IPS-18a (cell line): ENCODE measurements around the gene ANXA8.

Source experiments
- H3K27ac ChIP-seq: one replicate; pipeline ENCODE4 v1.5.1; 2013; ENCODE audit warnings: low read length
- H3K27me3 ChIP-seq: one replicate; pipeline ENCODE4 v1.6.1; 2013; ENCODE audit warnings: mild to moderate bottlenecking, low read length; ENCODE audit not compliant: control insufficient read depth, insufficient read depth
- H3K36me3 ChIP-seq: one replicate; pipeline ENCODE4 v1.6.1; 2013; ENCODE audit warnings: low read depth, low read length; ENCODE audit not compliant: control insufficient read depth
- H3K4me1 ChIP-seq: one replicate; pipeline ENCODE4 v1.6.1; 2013; ENCODE audit warnings: low read depth, low read length; ENCODE audit not compliant: control insufficient read depth
- H3K4me3 ChIP-seq: one replicate; pipeline ENCODE4 v1.5.1; 2013; ENCODE audit warnings: low read length
- H3K9ac ChIP-seq: one replicate; pipeline ENCODE4 v1.6.1; 2013; ENCODE audit warnings: mild to moderate bottlenecking, low read length, moderate library complexity
- H3K9me3 ChIP-seq: one replicate; pipeline ENCODE4 v1.6.1; 2013; ENCODE audit warnings: low read depth, low read length; ENCODE audit not compliant: control insufficient read depth

ANXA8 gene

GRCh38 chr10:47451998-47452494, 31.9 kb downstream of the ANXA8 start:
- Histone ChIP-seq H3K4me3 (no peak overlapping the region), H3K27ac (no peak overlapping the region), H3K36me3 (no peaks in the 10 kb centered on the region), H3K27me3 (no peaks in the 10 kb centered on the region), H3K9ac (no peak overlapping the region), H3K9me3 (no peaks in the 10 kb centered on the region), H3K4me1 (no peaks in the 10 kb centered on the region)

GRCh38 chr10:47451273-47451997, 32.5 kb downstream of the ANXA8 start:
- H3K4me1 ChIP-seq, result no peaks in the 10 kb centered on the region
- H3K4me3 ChIP-seq, result no peak overlapping the region
- H3K27ac ChIP-seq, result no peak overlapping the region
- no peak overlapping the region for H3K9ac ChIP-seq
- H3K9me3 ChIP-seq, result no peaks in the 10 kb centered on the region
- H3K36me3 ChIP-seq, result no peaks in the 10 kb centered on the region
- H3K27me3 ChIP-seq, result no peaks in the 10 kb centered on the region

GRCh38 chr10:47450442-47450841, 33.5 kb downstream of the ANXA8 start:
- no peak overlapping the region for H3K9ac ChIP-seq
- H3K27ac ChIP-seq, result no peak overlapping the region
- no peaks in the 10 kb centered on the region for H3K4me1 ChIP-seq
- no peaks in the 10 kb centered on the region for H3K9me3 ChIP-seq
- H3K36me3 ChIP-seq, result no peaks in the 10 kb centered on the region
- H3K27me3 ChIP-seq, result no peaks in the 10 kb centered on the region
- H3K4me3 ChIP-seq, result no peak overlapping the region

DNA sequence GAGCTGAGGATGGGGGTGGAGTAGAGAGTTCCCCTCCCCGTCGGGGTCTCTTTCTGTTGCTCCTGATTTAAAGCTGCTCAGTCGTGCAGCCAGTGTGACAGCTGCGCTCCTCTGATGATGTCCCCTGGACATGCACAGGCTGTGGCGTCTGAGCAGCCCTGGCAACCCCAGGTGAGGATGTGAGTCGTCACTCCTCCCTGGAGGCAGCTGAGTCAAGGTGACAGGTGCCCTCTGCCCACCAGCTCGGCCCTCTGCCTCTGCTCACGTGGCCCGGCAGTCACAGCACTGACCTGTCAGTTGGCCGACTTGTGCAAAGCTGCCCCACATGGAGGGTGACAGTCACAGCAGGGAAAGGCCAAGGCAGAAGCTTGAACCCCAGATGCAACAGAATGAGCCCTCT, 33.9 kb downstream of the ANXA8 start:
- Histone ChIP-seq H3K4me3 (no peak overlapping the region), H3K9ac (no peak overlapping the region), H3K27me3 (no peaks in the 10 kb centered on the region), H3K9me3 (no peaks in the 10 kb centered on the region), H3K36me3 (no peaks in the 10 kb centered on the region), H3K27ac (no peak overlapping the region), H3K4me1 (no peaks in the 10 kb centered on the region)

- H3K27ac ChIP-seq, result no peak overlapping the region
- H3K9me3 ChIP-seq, result no peaks in the 10 kb centered on the region
- no peaks in the 10 kb centered on the region for H3K36me3 ChIP-seq
- H3K4me1 ChIP-seq, result no peaks in the 10 kb centered on the region
- no peaks in the 10 kb centered on the region for H3K27me3 ChIP-seq
- H3K9ac ChIP-seq, result no peak overlapping the region
- H3K4me3 ChIP-seq, result no peak overlapping the region
Observed at GRCh38 chr10:47449102-47449978, 34.6 kb downstream of the ANXA8 start.

DNA sequence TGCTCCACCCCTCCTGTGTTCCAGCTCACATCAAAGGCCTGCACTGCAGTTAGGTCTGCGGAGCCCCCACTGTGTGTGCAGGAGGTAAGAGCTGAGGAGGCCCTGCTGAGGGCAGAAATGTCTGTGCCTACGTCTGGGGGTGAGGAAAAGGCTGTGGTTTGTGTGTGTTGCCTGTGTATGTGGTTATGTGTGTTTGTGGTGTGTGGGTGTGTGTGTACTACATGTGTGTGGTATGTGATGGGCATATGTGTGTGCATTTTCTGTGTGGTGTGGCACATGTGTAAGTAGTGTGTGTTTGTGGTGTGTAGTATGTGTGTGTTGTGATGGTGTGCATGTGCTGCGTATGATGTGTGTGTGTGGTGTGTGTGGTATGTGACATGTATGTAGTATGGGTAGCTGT, 36.2 kb downstream of the ANXA8 start:
- no peaks in the 10 kb centered on the region for H3K4me1 ChIP-seq
- H3K9ac ChIP-seq, result no peak overlapping the region
- no peaks in the 10 kb centered on the region for H3K27me3 ChIP-seq
- H3K27ac ChIP-seq, result no peak overlapping the region
- H3K36me3 ChIP-seq, result no peaks in the 10 kb centered on the region
- H3K9me3 ChIP-seq, result no peaks in the 10 kb centered on the region
- no peak overlapping the region for H3K4me3 ChIP-seq

DNA sequence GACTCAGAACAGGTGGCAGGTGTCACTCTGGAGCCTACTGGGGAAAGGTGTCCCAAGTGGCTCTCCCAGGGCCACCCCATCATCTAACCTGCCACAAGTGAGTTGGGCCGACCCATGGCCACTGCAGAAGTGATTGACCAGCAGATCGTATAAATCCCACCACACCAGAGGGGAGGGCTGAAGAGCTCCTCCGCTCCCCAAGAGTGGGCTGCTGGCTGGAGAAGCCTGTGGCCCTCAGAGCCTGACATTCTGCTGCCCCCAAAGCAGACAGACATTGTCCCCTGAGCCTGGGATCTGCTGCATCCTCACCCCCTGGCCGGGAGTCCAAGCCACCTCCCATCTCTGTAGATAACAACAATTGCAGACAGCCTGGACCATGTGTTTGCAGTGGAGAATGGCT, 36.7 kb downstream of the ANXA8 start:
- H3K9ac ChIP-seq, result no peak overlapping the region
- H3K36me3 ChIP-seq, result no peaks in the 10 kb centered on the region
- no peak overlapping the region for H3K27ac ChIP-seq
- no peak overlapping the region for H3K4me3 ChIP-seq
- H3K9me3 ChIP-seq, result no peaks in the 10 kb centered on the region
- no peaks in the 10 kb centered on the region for H3K4me1 ChIP-seq
- no peaks in the 10 kb centered on the region for H3K27me3 ChIP-seq

- no peak overlapping the region for H3K27ac ChIP-seq
- H3K9me3 ChIP-seq, result no peaks in the 10 kb centered on the region
- no peaks in the 10 kb centered on the region for H3K4me1 ChIP-seq
- no peaks in the 10 kb centered on the region for H3K27me3 ChIP-seq
- no peak overlapping the region for H3K4me3 ChIP-seq
- no peaks in the 10 kb centered on the region for H3K36me3 ChIP-seq
- no peak overlapping the region for H3K9ac ChIP-seq
Observed at GRCh38 chr10:47445720-47446119, 38.2 kb downstream of the ANXA8 start.

DNA sequence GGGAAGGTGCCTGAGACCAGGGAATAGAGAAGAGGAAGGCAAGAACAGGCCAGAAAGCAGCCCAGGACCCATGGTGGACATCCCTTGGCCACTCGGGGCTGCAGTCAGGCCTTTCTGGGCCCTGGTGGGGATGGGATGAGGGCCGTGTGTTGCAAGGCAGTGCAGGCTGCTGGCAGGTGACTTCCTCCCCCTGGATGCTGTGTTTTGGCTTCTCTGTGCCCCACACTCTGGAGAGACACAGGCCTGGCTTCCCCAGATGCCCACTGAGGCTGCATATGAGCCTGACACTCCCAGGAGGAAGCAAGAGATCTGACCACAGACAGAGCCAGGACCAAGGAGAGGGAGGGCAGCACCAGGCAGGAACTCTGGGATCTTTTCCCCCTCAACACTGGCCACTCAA, 39.9 kb downstream of the ANXA8 start:
- Histone ChIP-seq H3K9me3 (no peaks in the 10 kb centered on the region), H3K4me1 (no peaks in the 10 kb centered on the region), H3K36me3 (no peaks in the 10 kb centered on the region), H3K27ac (no peak overlapping the region), H3K9ac (no peak overlapping the region), H3K4me3 (no peak overlapping the region), H3K27me3 (no peaks in the 10 kb centered on the region)

DNA sequence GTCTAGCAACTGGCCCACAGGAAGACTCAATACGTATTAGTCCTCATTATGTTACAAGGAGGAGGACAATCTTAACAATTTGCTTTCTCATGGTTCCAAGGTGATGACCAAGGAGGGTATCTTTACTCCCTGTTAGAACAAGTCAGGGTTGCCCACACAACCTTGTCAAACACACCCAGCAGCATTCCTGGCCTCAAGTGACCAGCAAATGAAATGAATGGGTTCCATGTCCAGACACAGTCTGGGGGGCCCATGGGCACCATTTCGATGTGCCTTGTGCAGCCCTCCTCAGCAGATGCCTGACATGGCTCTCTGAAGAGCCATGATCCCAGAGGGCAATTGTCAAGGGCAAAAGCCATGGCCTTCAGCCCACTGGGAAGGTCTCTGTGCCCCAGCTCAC, 40.8 kb downstream of the ANXA8 start:
- H3K27me3 ChIP-seq, result no peaks in the 10 kb centered on the region
- no peak overlapping the region for H3K4me3 ChIP-seq
- H3K4me1 ChIP-seq, result no peaks in the 10 kb centered on the region
- H3K27ac ChIP-seq, result no peak overlapping the region
- no peak overlapping the region for H3K9ac ChIP-seq
- no peaks in the 10 kb centered on the region for H3K9me3 ChIP-seq
- H3K36me3 ChIP-seq, result no peaks in the 10 kb centered on the region

- no peaks in the 10 kb centered on the region for H3K36me3 ChIP-seq
- no peaks in the 10 kb centered on the region for H3K4me1 ChIP-seq
- H3K4me3 ChIP-seq, result no peak overlapping the region
- no peak overlapping the region for H3K9ac ChIP-seq
- no peak overlapping the region for H3K27ac ChIP-seq
- H3K9me3 ChIP-seq, result no peaks in the 10 kb centered on the region
- H3K27me3 ChIP-seq, result no peaks in the 10 kb centered on the region
Observed at GRCh38 chr10:47442351-47442750, 41.6 kb downstream of the ANXA8 start.
